ENCODE results near the gene PAIP2.

Gene PAIP2

DNA sequence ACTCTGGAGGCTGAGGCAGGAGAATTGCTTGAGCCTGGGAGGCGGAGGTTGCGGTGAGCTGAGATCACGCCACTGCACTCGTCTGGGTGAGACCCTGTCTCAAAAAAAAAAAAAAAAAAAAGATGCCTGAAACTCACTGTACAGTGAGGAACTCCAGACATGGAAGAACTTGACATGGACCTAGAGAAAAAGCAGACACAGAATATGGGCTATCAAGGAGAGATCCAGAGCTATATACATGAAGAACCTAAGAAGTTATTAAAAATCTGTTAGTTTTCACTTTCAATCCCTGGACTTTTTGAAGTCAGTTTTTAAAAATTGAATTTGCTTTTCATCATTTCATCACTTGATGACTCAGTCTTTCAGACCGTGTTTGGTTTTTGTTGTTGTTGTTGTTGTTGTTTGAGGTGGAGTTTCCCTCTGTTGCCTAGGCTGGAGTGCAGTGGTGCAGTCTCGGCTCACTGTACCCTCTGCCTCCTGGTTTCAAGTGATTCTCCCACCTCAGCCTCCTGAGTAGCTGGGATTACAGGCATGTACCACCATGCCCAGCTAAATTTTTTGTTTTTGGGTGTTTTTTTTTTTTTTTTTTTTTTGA is 20.3 kb downstream of the PAIP2 start:
- H3K27me3 ChIP-seq (ENCODE audit: control insufficient read depth, insufficient read depth, low read length) = no peaks in the 10 kb centered on the region
- H3K4me3 ChIP-seq (ENCODE audit: low read depth, low read length) = no peak overlapping the region
- H3K4me1 ChIP-seq (ENCODE audit: control insufficient read depth, insufficient read depth, low read length) = no peaks in the 10 kb centered on the region
- peaks cover 42% of the 10 kb centered on the region for H3K36me3 ChIP-seq (ENCODE audit: control insufficient read depth, insufficient read depth, low read length)
- no peak overlapping the region for H3K9ac ChIP-seq (ENCODE audit: low read depth, low read length)
- no peaks in the 10 kb centered on the region for H3K9me3 ChIP-seq (ENCODE audit: control insufficient read depth, insufficient read depth, low read length)
- H3K27ac ChIP-seq (ENCODE audit: low read depth, low read length) = no peak overlapping the region

DNA sequence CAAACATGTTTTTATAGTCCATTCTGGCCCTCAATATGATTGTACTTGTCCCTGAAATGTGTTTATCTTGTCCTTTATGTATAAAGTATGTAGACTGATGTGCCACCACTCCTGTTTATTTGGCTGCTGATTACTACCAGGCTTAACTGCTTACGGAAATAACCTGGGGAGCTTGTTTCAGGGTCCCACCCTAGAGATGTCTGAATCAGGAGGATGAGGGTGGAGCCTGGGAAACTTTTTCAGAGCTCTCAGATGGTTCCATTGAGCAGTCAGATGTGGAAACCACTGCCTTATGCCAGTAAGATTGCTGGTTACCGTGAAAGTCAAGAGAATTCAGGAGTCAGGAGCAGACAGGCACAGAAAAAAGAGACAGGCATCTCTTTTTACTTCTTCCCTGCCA is 22.3 kb downstream of the PAIP2 start:
- H3K4me1 ChIP-seq (ENCODE audit: control insufficient read depth, insufficient read depth, low read length) = no peaks in the 10 kb centered on the region
- H3K36me3 ChIP-seq (ENCODE audit: control insufficient read depth, insufficient read depth, low read length) = peaks cover 52% of the 10 kb centered on the region
- no peak overlapping the region for H3K27ac ChIP-seq (ENCODE audit: low read depth, low read length)
- no peaks in the 10 kb centered on the region for H3K27me3 ChIP-seq (ENCODE audit: control insufficient read depth, insufficient read depth, low read length)
- H3K9ac ChIP-seq (ENCODE audit: low read depth, low read length) = no peak overlapping the region
- H3K4me3 ChIP-seq (ENCODE audit: low read depth, low read length) = no peak overlapping the region
- H3K9me3 ChIP-seq (ENCODE audit: control insufficient read depth, insufficient read depth, low read length) = no peaks in the 10 kb centered on the region

DNA sequence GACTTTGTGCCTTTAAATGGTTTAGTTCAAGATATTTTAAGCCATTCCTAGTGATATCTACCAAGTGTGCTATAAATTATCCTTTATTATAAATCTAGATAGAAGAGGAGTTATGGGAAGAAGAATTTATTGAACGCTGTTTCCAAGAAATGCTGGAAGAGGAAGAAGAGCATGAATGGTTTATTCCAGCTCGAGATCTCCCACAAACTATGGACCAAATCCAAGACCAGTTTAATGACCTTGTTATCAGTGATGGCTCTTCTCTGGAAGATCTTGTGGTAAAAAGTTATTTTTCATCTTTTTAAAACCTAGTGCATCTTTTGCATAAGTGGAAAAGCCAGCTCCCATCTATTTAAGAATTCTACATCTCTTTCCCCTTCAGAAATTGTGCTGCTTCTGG is 22.8 kb downstream of the PAIP2 start:
- H3K36me3 ChIP-seq (ENCODE audit: control insufficient read depth, insufficient read depth, low read length) = peaks cover 57% of the 10 kb centered on the region

DNA sequence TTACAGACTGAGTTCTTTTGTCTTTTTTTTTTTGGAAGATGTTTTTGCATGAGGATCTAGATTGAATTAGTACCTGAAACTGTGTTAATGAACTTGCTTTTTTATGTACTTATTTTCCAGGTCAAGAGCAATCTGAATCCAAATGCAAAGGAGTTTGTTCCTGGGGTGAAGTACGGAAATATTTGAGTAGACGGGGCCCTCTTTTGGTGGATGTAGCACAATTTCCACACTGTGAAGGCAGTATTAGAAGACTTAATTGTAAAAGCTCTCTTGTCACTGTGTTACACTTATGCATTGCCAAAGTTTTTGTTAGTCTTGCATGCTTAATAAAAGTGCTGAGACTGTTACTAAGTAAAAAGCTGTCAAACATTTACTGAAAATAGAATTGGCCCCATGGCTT is 27.0 kb downstream of the PAIP2 start:
- H3K4me1 ChIP-seq (ENCODE audit: control insufficient read depth, insufficient read depth, low read length) = no peaks in the 10 kb centered on the region
- H3K36me3 ChIP-seq (ENCODE audit: control insufficient read depth, insufficient read depth, low read length) = peaks cover 69% of the 10 kb centered on the region
- no peak overlapping the region for H3K9ac ChIP-seq (ENCODE audit: low read depth, low read length)
- no peak overlapping the region for H3K27ac ChIP-seq (ENCODE audit: low read depth, low read length)
- no peaks in the 10 kb centered on the region for H3K27me3 ChIP-seq (ENCODE audit: control insufficient read depth, insufficient read depth, low read length)
- H3K4me3 ChIP-seq (ENCODE audit: low read depth, low read length) = no peak overlapping the region
- no peaks in the 10 kb centered on the region for H3K9me3 ChIP-seq (ENCODE audit: control insufficient read depth, insufficient read depth, low read length)

More for the DNA sequence above, 22.8 kb downstream of the PAIP2 start:
- no peak overlapping the region for H3K27ac ChIP-seq (ENCODE audit: low read depth, low read length)
- no peaks in the 10 kb centered on the region for H3K9me3 ChIP-seq (ENCODE audit: control insufficient read depth, insufficient read depth, low read length)
- H3K9ac ChIP-seq (ENCODE audit: low read depth, low read length) = no peak overlapping the region
- H3K4me3 ChIP-seq (ENCODE audit: low read depth, low read length) = no peak overlapping the region
- H3K27me3 ChIP-seq (ENCODE audit: control insufficient read depth, insufficient read depth, low read length) = no peaks in the 10 kb centered on the region
- no peaks in the 10 kb centered on the region for H3K4me1 ChIP-seq (ENCODE audit: control insufficient read depth, insufficient read depth, low read length)

DNA sequence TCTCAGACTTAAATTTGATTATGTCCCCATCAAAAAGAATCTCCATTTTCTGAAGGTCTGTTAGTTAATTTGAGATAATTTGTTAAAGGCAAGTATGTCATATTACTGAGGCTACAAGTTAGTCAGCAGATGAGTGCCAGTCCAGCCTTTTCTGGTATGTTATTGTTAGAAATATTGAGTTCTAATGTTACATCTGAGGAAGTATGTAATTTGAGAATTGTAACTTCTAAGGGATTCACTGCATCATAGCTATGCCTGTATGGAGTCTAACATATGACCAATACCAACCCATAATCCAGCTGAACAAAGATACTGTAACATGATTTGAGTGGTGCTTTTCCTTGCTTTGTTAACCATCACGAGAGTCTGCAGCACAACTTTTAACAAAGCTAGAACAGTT is 27.5 kb downstream of the PAIP2 start:
- no peaks in the 10 kb centered on the region for H3K27me3 ChIP-seq (ENCODE audit: control insufficient read depth, insufficient read depth, low read length)
- H3K9me3 ChIP-seq (ENCODE audit: control insufficient read depth, insufficient read depth, low read length) = no peaks in the 10 kb centered on the region
- H3K36me3 ChIP-seq (ENCODE audit: control insufficient read depth, insufficient read depth, low read length) = peaks cover 63% of the 10 kb centered on the region
- H3K27ac ChIP-seq (ENCODE audit: low read depth, low read length) = no peak overlapping the region
- no peak overlapping the region for H3K9ac ChIP-seq (ENCODE audit: low read depth, low read length)
- no peaks in the 10 kb centered on the region for H3K4me1 ChIP-seq (ENCODE audit: control insufficient read depth, insufficient read depth, low read length)
- H3K4me3 ChIP-seq (ENCODE audit: low read depth, low read length) = no peak overlapping the region

DNA sequence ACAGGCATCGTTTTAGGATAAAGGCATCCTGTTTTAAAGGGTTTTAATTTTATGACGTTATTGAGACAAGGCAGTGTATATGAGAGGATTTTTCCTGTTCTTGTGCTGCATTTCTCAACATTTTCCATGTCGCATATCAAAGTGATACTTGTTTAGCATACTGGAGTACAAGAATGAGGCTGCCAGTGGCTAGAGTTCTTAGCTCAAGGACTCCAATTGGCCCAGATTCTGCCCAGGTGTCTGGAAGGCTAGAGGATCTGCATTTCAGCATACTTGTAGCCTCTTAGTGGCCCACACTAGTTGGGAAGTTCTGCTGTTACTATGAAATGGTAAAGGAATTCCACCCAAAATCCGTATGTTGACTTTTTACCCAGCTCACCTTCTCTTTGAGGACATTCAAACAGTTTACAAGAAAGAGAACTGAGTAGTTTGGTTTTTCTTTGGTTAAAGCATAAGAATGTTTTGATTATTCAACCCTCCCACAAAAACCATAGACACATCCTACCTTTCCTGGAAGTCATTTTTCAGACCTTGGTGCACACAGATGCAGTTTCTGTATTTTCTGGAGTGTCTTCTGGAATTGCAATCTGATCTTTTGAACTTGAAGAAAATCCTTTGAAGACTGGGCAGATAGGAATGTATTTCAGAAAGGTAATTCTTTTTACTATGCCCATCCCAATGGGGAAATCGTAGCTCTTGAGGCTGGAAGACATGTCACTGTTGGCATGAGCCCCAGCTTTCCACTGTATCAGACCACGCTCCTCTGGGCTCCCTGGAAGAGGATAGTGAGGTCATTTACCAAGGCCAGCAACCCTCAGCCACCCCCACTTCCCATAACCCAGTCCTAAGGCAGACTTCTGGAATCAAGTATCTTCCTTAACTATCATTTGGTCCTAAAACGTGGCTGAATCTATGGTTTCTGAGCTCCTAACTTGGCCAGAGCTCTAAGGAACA is 30.1 kb downstream of the PAIP2 start:
- no peak overlapping the region for H3K9ac ChIP-seq (ENCODE audit: low read depth, low read length)
- H3K27me3 ChIP-seq (ENCODE audit: control insufficient read depth, insufficient read depth, low read length) = no peaks in the 10 kb centered on the region
- H3K4me1 ChIP-seq (ENCODE audit: control insufficient read depth, insufficient read depth, low read length) = no peaks in the 10 kb centered on the region
- H3K9me3 ChIP-seq (ENCODE audit: control insufficient read depth, insufficient read depth, low read length) = no peaks in the 10 kb centered on the region
- H3K36me3 ChIP-seq (ENCODE audit: control insufficient read depth, insufficient read depth, low read length) = peaks cover 42% of the 10 kb centered on the region
- no peak overlapping the region for H3K4me3 ChIP-seq (ENCODE audit: low read depth, low read length)
- H3K27ac ChIP-seq (ENCODE audit: low read depth, low read length) = no peak overlapping the region

DNA sequence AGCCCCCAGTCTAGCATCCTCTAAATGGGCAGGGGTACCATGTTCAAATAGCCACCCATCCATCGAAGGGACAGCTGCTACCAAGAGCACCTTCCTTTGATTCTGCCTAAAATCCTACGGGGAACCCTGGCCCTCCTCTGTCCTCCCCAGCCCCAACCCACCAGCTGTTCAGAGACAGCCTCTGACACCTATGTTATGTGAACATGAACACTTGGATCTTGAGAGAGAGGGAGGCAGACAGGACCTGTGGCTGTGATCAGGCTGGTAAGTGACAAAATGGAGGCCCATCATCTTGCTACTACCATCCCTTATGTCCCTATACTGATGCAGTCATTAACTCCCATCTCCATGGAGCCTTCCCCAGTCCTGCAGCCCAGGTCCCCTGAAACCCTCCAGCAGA is 33.3 kb downstream of the PAIP2 start:
- peaks cover 15% of the 10 kb centered on the region for H3K36me3 ChIP-seq (ENCODE audit: control insufficient read depth, insufficient read depth, low read length)
- no peaks in the 10 kb centered on the region for H3K27me3 ChIP-seq (ENCODE audit: control insufficient read depth, insufficient read depth, low read length)
- H3K4me3 ChIP-seq (ENCODE audit: low read depth, low read length) = no peak overlapping the region
- H3K27ac ChIP-seq (ENCODE audit: low read depth, low read length) = no peak overlapping the region
- peaks cover 5% of the 10 kb centered on the region; the same call in 1 of the 2 replicates for H3K4me1 ChIP-seq (ENCODE audit: control insufficient read depth, insufficient read depth, low read length)
- H3K9ac ChIP-seq (ENCODE audit: low read depth, low read length) = no peak overlapping the region
- H3K9me3 ChIP-seq (ENCODE audit: control insufficient read depth, insufficient read depth, low read length) = no peaks in the 10 kb centered on the region

DNA sequence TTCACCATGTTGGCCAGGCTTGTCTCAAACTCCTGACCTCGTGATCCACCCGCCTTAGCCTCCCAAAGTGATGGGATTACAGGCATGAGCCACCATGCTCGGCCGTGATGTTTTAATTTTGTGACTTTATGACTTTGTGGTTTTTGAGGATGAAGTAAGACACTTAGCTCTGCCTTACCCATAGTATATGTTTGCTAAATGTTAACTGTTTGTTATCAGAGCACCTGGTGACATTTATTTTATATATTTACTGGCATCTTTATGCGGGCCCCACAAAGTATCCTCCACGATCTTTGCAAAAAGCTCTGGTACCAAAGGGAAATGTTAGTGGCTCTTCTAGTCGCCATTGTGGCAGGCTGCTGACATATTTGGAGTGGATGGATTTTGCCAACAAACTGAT is 34.7 kb downstream of the PAIP2 start:
- Histone ChIP-seq H3K36me3 (ENCODE audit: control insufficient read depth, insufficient read depth, low read length) (peaks cover 10% of the 10 kb centered on the region), H3K27ac (ENCODE audit: low read depth, low read length) (no peak overlapping the region), H3K9me3 (ENCODE audit: control insufficient read depth, insufficient read depth, low read length) (no peaks in the 10 kb centered on the region)

DNA sequence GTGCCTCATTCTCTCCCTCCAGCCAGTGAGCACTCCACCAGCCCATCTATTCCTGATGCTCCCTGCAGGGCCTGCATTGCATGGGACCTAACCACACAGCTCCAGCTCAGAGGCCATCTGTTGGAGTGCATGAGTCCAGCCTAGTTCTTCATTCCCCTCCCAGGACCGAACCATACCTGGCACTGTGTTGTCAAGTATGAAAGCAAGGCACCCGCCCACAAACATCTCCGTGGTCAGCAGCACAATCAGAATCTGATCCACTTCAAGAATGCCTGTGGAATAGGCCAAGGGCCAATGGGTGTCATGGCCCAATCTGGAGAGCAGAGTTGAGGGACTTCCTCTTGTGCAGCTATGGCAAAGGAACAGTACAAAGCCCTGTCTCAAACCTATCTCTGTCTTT is 35.6 kb downstream of the PAIP2 start:
- no peaks in the 10 kb centered on the region for H3K9me3 ChIP-seq (ENCODE audit: control insufficient read depth, insufficient read depth, low read length)
- H3K9ac ChIP-seq (ENCODE audit: low read depth, low read length) = no peak overlapping the region
- H3K4me1 ChIP-seq (ENCODE audit: control insufficient read depth, insufficient read depth, low read length) = peaks cover 5% of the 10 kb centered on the region; the same call in 1 of the 2 replicates
- no peak overlapping the region for H3K27ac ChIP-seq (ENCODE audit: low read depth, low read length)
- no peak overlapping the region for H3K4me3 ChIP-seq (ENCODE audit: low read depth, low read length)
- peaks cover under 1% of the 10 kb centered on the region for H3K36me3 ChIP-seq (ENCODE audit: control insufficient read depth, insufficient read depth, low read length)
- no peaks in the 10 kb centered on the region for H3K27me3 ChIP-seq (ENCODE audit: control insufficient read depth, insufficient read depth, low read length)

More for the DNA sequence above, 34.7 kb downstream of the PAIP2 start:
- H3K9ac ChIP-seq (ENCODE audit: low read depth, low read length) = no peak overlapping the region
- no peak overlapping the region for H3K4me3 ChIP-seq (ENCODE audit: low read depth, low read length)
- H3K4me1 ChIP-seq (ENCODE audit: control insufficient read depth, insufficient read depth, low read length) = peaks cover 5% of the 10 kb centered on the region; the same call in 1 of the 2 replicates
- H3K27me3 ChIP-seq (ENCODE audit: control insufficient read depth, insufficient read depth, low read length) = no peaks in the 10 kb centered on the region

DNA sequence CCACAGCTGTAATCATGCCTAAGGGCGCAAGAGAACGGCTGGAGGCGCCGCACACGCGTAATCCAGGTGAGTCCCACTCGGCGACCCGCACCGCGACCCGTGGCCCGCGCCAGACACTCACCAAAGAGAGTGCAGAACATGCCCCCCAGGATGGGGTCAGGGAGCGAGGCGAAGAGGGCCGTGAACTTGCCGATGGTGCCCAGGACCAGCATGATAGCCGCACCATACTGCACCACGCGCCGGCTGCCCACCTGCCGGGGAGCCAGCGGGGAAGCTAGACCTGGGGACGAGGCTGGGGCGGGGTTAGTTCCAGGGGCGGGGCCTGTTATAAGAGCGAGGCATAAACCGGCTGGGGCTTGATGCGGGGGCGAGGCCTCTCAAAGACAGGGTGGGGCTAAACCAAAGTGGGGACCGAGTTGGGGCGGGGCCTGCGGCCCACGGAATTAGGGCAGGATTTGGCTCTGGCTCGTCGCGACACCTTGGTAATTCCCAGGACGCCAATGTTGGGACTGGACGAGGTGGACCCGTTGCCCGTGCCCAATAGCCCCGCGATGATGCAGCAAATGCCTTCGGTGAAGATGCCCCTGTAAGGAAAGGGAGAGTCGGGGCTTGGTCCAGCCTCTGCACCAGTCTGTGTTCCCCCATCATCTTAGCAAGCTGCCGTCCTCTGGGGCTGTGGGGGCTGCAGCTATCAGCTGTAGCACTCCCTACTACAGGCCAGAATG is 36.6 kb downstream of the PAIP2 start:
- Histone ChIP-seq H3K9ac (ENCODE audit: low read depth, low read length) (no peak overlapping the region), H3K9me3 (ENCODE audit: control insufficient read depth, insufficient read depth, low read length) (no peaks in the 10 kb centered on the region), H3K4me3 (ENCODE audit: low read depth, low read length) (no peak overlapping the region), H3K36me3 (ENCODE audit: control insufficient read depth, insufficient read depth, low read length) (no peaks in the 10 kb centered on the region), H3K4me1 (ENCODE audit: control insufficient read depth, insufficient read depth, low read length) (peaks cover 5% of the 10 kb centered on the region; the same call in 1 of the 2 replicates), H3K27ac (ENCODE audit: low read depth, low read length) (no peak overlapping the region), H3K27me3 (ENCODE audit: control insufficient read depth, insufficient read depth, low read length) (no peaks in the 10 kb centered on the region)

Data from HUES48 (cell line).